WTC11 (cell line): ENCODE data around the gene FERMT1. TPM values are rescaled to one million over a fixed set of nuclear protein-coding genes. Genes with fewer than 3 reads are reported as not detected.

ENCODE experiments used
- ATAC-seq: fragments of 200-7000 bp; cut with Tn5 transposase; 2 replicates; pipeline ENCODE4 v1.10.0; 2021; ENCODE audit warnings: mild to moderate bottlenecking, moderate library complexity
- CTCF ChIA-PET: fragments of 300-600 bp; sonication (Branson Sonifier 250); formaldehyde crosslinking; loops from one replicate; lab custom pipeline; 2021; ENCODE audit warnings: antibody characterized with exemption; lab: Charles Lee
- POLR2A ChIA-PET: fragments of 350-600 bp; sonication (Branson Sonifier 250); formaldehyde crosslinking; loops from one replicate; lab custom pipeline; 2021; ENCODE audit warnings: antibody characterized with exemption; lab: Charles Lee
- DNase-seq: peaks from one replicate; pipeline ENCODE4 v3.0.0; 2021; ENCODE audit warnings: low spot score
- H3K27ac Mint-ChIP-seq: 2 replicates; pipeline ENCODE4 v1.8.0; 2021; ENCODE audit warnings: mixed read lengths
- H3K27me3 Mint-ChIP-seq: 2 replicates; pipeline ENCODE4 v1.8.0; 2021; ENCODE audit warnings: low read depth, mild to moderate bottlenecking, moderate library complexity, mixed read lengths
- H3K36me3 Mint-ChIP-seq: 2 replicates; pipeline ENCODE4 v1.8.0; 2021; ENCODE audit warnings: mixed read lengths
- H3K4me1 Mint-ChIP-seq: 2 replicates; pipeline ENCODE4 v1.8.0; 2022; ENCODE audit warnings: mixed read lengths
- H3K4me3 Mint-ChIP-seq: 2 replicates; pipeline ENCODE4 v1.8.0; 2021; ENCODE audit warnings: mild to moderate bottlenecking, moderate library complexity, mixed read lengths
- H3K9me3 Mint-ChIP-seq: 2 replicates; pipeline ENCODE4 v1.8.0; 2021; ENCODE audit warnings: mixed read lengths
- CTCF ChIP-seq: fragments of 200-600 bp; IDR thresholded peaks from 2 replicates; pipeline ENCODE4 v1.8.0; 2022; ENCODE audit warnings: antibody characterized with exemption
- E2F1 ChIP-seq: sonication (generic); formaldehyde crosslinking; IDR thresholded peaks from 2 replicates; pipeline ENCODE4 v1.8.0; 2022; ENCODE audit warnings: mild to moderate bottlenecking, missing genetic modification reagents
- E2F5 ChIP-seq: sonication (generic); formaldehyde crosslinking; IDR thresholded peaks from 2 replicates; pipeline ENCODE4 v1.8.1; 2022; ENCODE audit warnings: mild to moderate bottlenecking, moderate library complexity, missing genetic modification reagents
- ELF4 ChIP-seq: sonication (generic); formaldehyde crosslinking; IDR thresholded peaks from 2 replicates; pipeline ENCODE4 v1.8.1; 2022; ENCODE audit warnings: low read depth, mild to moderate bottlenecking, moderate library complexity, missing genetic modification reagents
- FOXP1 ChIP-seq: sonication (generic); formaldehyde crosslinking; IDR thresholded peaks from 2 replicates; pipeline ENCODE4 v1.8.0; 2022; ENCODE audit warnings: missing genetic modification reagents, mild to moderate bottlenecking, moderate library complexity, borderline replicate concordance
- JAZF1 ChIP-seq: fragments of 250-450 bp; sonication (Bioruptor Pico); IDR thresholded peaks from 2 replicates; pipeline ENCODE4 v1.9.0; 2021; ENCODE audit warnings: moderate library complexity, mild to moderate bottlenecking, inconsistent platforms
- MLX ChIP-seq: sonication (generic); formaldehyde crosslinking; IDR thresholded peaks from 2 replicates; pipeline ENCODE4 v1.8.1; 2023; ENCODE audit warnings: mild to moderate bottlenecking, missing genetic modification reagents, moderate library complexity
- NR2C2 ChIP-seq: sonication (generic); formaldehyde crosslinking; IDR thresholded peaks from 2 replicates; pipeline ENCODE4 v1.8.0; 2022; ENCODE audit warnings: mild to moderate bottlenecking, missing genetic modification reagents
- NR3C1 ChIP-seq: sonication (generic); formaldehyde crosslinking; conservative IDR thresholded peaks from 2 replicates; pipeline ENCODE4 v1.8.1; 2023; ENCODE audit warnings: low read depth, mild to moderate bottlenecking, missing genetic modification reagents
- PRRX2 ChIP-seq: fragments of 250-450 bp; sonication (Bioruptor Pico); IDR thresholded peaks from 2 replicates; pipeline ENCODE4 v1.8.0; 2021; ENCODE audit warnings: mild to moderate bottlenecking
- RELA ChIP-seq: sonication (generic); formaldehyde crosslinking; IDR thresholded peaks from 2 replicates; pipeline ENCODE4 v1.8.1; 2022; ENCODE audit warnings: missing genetic modification reagents, mild to moderate bottlenecking, borderline replicate concordance
- SOX15 ChIP-seq: fragments of 250-450 bp; sonication (Bioruptor Pico); IDR thresholded peaks from 2 replicates; pipeline ENCODE4 v1.9.0; 2021; ENCODE audit warnings: mild to moderate bottlenecking
- USF1 ChIP-seq: sonication (generic); formaldehyde crosslinking; IDR thresholded peaks from 2 replicates; pipeline ENCODE4 v1.8.0; 2022; ENCODE audit warnings: mild to moderate bottlenecking, missing genetic modification reagents
- ZBTB21 ChIP-seq: sonication (generic); formaldehyde crosslinking; IDR thresholded peaks from 2 replicates; pipeline ENCODE4 v1.8.1; 2023; ENCODE audit warnings: mild to moderate bottlenecking, missing genetic modification reagents, borderline replicate concordance
- ZBTB43 ChIP-seq: sonication (generic); formaldehyde crosslinking; IDR thresholded peaks from 2 replicates; pipeline ENCODE4 v1.8.1; 2023; ENCODE audit warnings: mild to moderate bottlenecking, missing genetic modification reagents
- ZNF121 ChIP-seq: sonication (generic); formaldehyde crosslinking; IDR thresholded peaks from 2 replicates; pipeline ENCODE4 v1.8.0; 2023; ENCODE audit warnings: missing genetic modification reagents
- ZNF232 ChIP-seq: sonication (generic); formaldehyde crosslinking; IDR thresholded peaks from 2 replicates; pipeline ENCODE4 v1.8.0; 2022; ENCODE audit warnings: mild to moderate bottlenecking, missing genetic modification reagents
- ZNF317 ChIP-seq: sonication (generic); formaldehyde crosslinking; IDR thresholded peaks from 2 replicates; pipeline ENCODE4 v1.8.1; 2023; ENCODE audit warnings: low read depth, mild to moderate bottlenecking, moderate library complexity, missing genetic modification reagents, borderline replicate concordance
- ZNF425 ChIP-seq: fragments of 250-450 bp; sonication (Bioruptor Pico); conservative IDR thresholded peaks from 2 replicates; pipeline ENCODE4 v1.9.0; 2021; ENCODE audit warnings: mild to moderate bottlenecking
- ZSCAN18 ChIP-seq: fragments of 250-450 bp; sonication (Bioruptor Pico); IDR thresholded peaks from 2 replicates; pipeline ENCODE4 v2.1.2; 2022; ENCODE audit warnings: mild to moderate bottlenecking, moderate library complexity
- total RNA-seq: library from RNA; stranded (reverse); gene quantifications from 3 replicates; pipeline ENCODE4 v1.2.3, GENCODE V29; 2021

Gene FERMT1
- total RNA-seq, 1 experiment from 2014 or later: 23.0 TPM

- no peak for DNase-seq
- TF ChIP-seq CTCF: no peak
- peaks cover 7% of the 10 kb centered on the region; the same call in 1 of the 2 replicates for H3K36me3 Mint-ChIP-seq
- ATAC-seq: no peak
- ChIA-PET POLR2A (no interaction called here), CTCF (interaction anchor here (0.5 kb wide), 1 partner anchor 59 kb away, joined by 4 read pairs; no protein-coding TSS in a partner anchor)
- no peaks in the 10 kb centered on the region for H3K9me3 Mint-ChIP-seq
- H3K27ac Mint-ChIP-seq: no peak overlapping the region
- H3K27me3 Mint-ChIP-seq: no peaks in the 10 kb centered on the region
- no peak overlapping the region for H3K4me3 Mint-ChIP-seq
- no peaks in the 10 kb centered on the region for H3K4me1 Mint-ChIP-seq
These were observed 53.2 kb downstream of the FERMT1 start for GRCh38 chr20:6069669-6070068.

GRCh38 chr20:6067763-6068318, 55.0 kb downstream of the FERMT1 start:
- Mint-ChIP-seq H3K27ac (no peak overlapping the region), H3K27me3 (no peaks in the 10 kb centered on the region), H3K36me3 (no peaks in the 10 kb centered on the region; the same call in 1 of the 2 replicates), H3K9me3 (no peaks in the 10 kb centered on the region), H3K4me1 (no peaks in the 10 kb centered on the region), H3K4me3 (no peak overlapping the region)
- ATAC-seq (no peak), DNase-seq (no peak)
- TF ChIP-seq ELF4 (no peak), ZNF121 (no peak), NR2C2 (no peak), USF1 (no peak), ZNF425 (CRISPR knock-in tag) (no peak), ZBTB21 (no peak), ZNF232 (CRISPR knock-in tag) (no peak), ZSCAN18 (CRISPR knock-in tag) (no peak), NR3C1 (CRISPR knock-in tag) (no peak), JAZF1 (CRISPR knock-in tag) (no peak), E2F5 (CRISPR knock-in tag) (no peak), CTCF (no peak)
- CTCF ChIA-PET: no interaction called here
- POLR2A ChIA-PET: no interaction called here

- no peaks in the 10 kb centered on the region for H3K27me3 Mint-ChIP-seq
- DNase-seq (no peak), ATAC-seq (no peak)
- no peaks in the 10 kb centered on the region for H3K36me3 Mint-ChIP-seq
- no peaks in the 10 kb centered on the region for H3K4me1 Mint-ChIP-seq
- POLR2A ChIA-PET: no interaction called here
- CTCF ChIA-PET: no interaction called here
- H3K9me3 Mint-ChIP-seq: no peaks in the 10 kb centered on the region
- no peak overlapping the region for H3K27ac Mint-ChIP-seq
- H3K4me3 Mint-ChIP-seq: no peak overlapping the region
- TF ChIP-seq RELA (no peak), FOXP1 (CRISPR knock-in tag) (no peak), ZBTB43 (no peak), MLX (no peak), E2F1 (CRISPR knock-in tag) (no peak), SOX15 (CRISPR knock-in tag) (no peak), ZNF317 (CRISPR knock-in tag) (no peak), PRRX2 (CRISPR knock-in tag) (no peak)
These were observed 56.2 kb downstream of the FERMT1 start for GRCh38 chr20:6066582-6066981.
